Neural progenitor cell (in vitro differentiated cells): ENCODE data around the gene DCTN3.

ENCODE experiments used
- EZH2 ChIP-seq: fragments of 200-600 bp; sonication (generic); IDR thresholded peaks from 2 replicates; pipeline ENCODE4 v1.6.1; 2017; ENCODE audit warnings: antibody characterized with exemption, mild to moderate bottlenecking, moderate library complexity
- TF ChIP-seq, protein P1 (sequence below): fragments of 200-600 bp; sonication (generic); IDR thresholded peaks from 2 replicates; pipeline ENCODE4 v1.5.1; 2017; ENCODE audit warnings: antibody characterized with exemption, mild to moderate bottlenecking

DNA sequence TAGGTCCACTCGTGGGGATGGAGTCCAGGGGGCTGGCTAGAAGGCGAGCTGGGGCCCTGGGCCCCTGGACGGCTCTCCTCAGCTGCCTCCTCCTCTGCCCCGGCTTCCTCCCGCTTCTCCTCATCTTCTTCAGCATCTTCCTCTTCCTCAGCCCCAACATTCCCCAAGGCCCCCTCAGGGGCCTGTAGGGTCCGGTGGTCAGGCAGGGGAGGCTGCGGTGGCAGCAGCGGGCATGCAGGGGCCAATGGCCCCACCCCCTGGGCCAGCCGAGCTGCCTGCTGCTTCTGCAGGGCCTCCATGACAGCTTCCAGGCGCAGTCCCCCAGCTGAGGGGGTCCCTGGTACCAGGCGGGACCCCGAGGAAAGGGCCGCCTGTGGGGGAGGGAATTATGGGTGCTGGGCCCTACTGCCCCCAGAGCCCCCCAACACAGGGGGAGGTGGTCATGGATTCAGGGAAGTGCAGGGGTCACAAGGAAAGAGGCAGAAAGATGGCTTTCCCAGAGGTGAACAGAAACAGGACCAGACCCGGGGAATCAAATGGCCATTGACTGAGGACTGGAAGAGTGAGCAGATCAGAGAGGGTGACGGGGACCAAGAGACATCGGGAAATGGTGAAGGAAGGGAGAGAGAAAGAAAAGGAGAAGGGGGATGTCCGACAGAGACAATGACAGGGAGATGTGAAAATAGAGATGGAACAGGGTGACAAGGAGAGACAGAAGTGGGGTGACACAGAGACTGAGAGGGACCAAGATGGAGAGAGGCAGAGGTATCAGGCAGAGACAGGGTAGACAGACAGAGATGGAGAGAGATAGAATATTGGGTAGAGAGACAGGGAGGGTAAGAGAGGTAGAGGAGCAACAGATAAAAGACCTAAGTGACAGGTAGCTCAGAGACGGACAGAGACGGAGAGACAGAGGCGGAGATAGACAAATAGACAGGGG, 7.7 kb upstream of the DCTN3 start:
- TF ChIP-seq, protein P1, sequence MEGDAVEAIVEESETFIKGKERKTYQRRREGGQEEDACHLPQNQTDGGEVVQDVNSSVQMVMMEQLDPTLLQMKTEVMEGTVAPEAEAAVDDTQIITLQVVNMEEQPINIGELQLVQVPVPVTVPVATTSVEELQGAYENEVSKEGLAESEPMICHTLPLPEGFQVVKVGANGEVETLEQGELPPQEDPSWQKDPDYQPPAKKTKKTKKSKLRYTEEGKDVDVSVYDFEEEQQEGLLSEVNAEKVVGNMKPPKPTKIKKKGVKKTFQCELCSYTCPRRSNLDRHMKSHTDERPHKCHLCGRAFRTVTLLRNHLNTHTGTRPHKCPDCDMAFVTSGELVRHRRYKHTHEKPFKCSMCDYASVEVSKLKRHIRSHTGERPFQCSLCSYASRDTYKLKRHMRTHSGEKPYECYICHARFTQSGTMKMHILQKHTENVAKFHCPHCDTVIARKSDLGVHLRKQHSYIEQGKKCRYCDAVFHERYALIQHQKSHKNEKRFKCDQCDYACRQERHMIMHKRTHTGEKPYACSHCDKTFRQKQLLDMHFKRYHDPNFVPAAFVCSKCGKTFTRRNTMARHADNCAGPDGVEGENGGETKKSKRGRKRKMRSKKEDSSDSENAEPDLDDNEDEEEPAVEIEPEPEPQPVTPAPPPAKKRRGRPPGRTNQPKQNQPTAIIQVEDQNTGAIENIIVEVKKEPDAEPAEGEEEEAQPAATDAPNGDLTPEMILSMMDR: no peak
- no peak for TF ChIP-seq EZH2
